HS-27A (cell line): ENCODE results near the gene HEXD.
"Not testable (repeated sequence)": the region's sequence is repeated elsewhere in the genome, so short reads cannot be mapped to it uniquely, and the experiment has no call there.

ENCODE experiments used
- DNase-seq: peaks from one replicate; pipeline ENCODE4 v3.0.0-alpha.2; 2012; ENCODE audit warnings: low read depth, missing footprints

HEXD gene

GRCh38 chr17:82441691-82442487, 23.7 kb downstream of the HEXD start:
- DNase-seq = no peak

- DNase-seq = no peak
Observed at GRCh38 chr17:82442643-82443464, 24.7 kb downstream of the HEXD start.

- DNase-seq = no peak
Observed at GRCh38 chr17:82443465-82444283, 25.5 kb downstream of the HEXD start.

- no peak for DNase-seq
Observed at GRCh38 chr17:82444284-82444893, 26.2 kb downstream of the HEXD start.

- DNase-seq = no peak
Observed at GRCh38 chr17:82444941-82445521, 26.9 kb downstream of the HEXD start.

GRCh38 chr17:82445542-82445941, 27.4 kb downstream of the HEXD start:
- DNase-seq = no peak

GRCh38 chr17:82446124-82446523, 28.0 kb downstream of the HEXD start:
- DNase-seq = no peak

GRCh38 chr17:82446649-82447048, 28.5 kb downstream of the HEXD start:
- no peak for DNase-seq

- no peak for DNase-seq
Observed at GRCh38 chr17:82447876-82448275, 29.7 kb downstream of the HEXD start.

GRCh38 chr17:82449131-82449882, 31.2 kb downstream of the HEXD start:
- no peak for DNase-seq

GRCh38 chr17:82449883-82450356, 31.8 kb downstream of the HEXD start:
- DNase-seq = no peak

- DNase-seq = peak; percentile 69
Observed at GRCh38 chr17:82450357-82451106, 32.4 kb downstream of the HEXD start, which contains the start of gene CYBC1. Gene CYBC1, minus strand, starts transcription at chr17:82450752. Its CDS starts 1,498 bp downstream, at chr17:82449254.

- no peak for DNase-seq
Observed at GRCh38 chr17:82452162-82452561, 34.0 kb downstream of the HEXD start.

- not testable (repeated sequence) for DNase-seq
Observed at GRCh38 chr17:82453151-82453550, 35.0 kb downstream of the HEXD start.

GRCh38 chr17:82453706-82454105, 35.6 kb downstream of the HEXD start:
- not testable (repeated sequence) for DNase-seq

GRCh38 chr17:82457073-82457928, 39.2 kb downstream of the HEXD start:
- DNase-seq = no peak

- DNase-seq = no peak
Observed at GRCh38 chr17:82457929-82458178, 39.7 kb downstream of the HEXD start.

- peak; percentile 91 for DNase-seq
Observed at GRCh38 chr17:82458179-82458884, 40.2 kb downstream of the HEXD start, which contains the start of gene NARF. Gene NARF, plus strand, starts transcription at chr17:82458741. Its CDS starts 63 bp downstream, at chr17:82458804.
